Endothelial cell of umbilical vein (primary cell): ENCODE measurements around the gene ADAM33. TPM values are rescaled to one million over a fixed set of nuclear protein-coding genes. Genes with fewer than 3 reads are reported as not detected.

Source experiments
- BruUV-seq: library from RNA; stranded (reverse); fragments of 400-500 nt; replicated peaks from 2 replicates; lab custom pipeline; 2021; lab: Mats Ljungman, UMichigan
- CTCF ChIA-PET: fragments of 300-600, 350-600 bp; sonication (Branson Sonifier 250); formaldehyde crosslinking; loops from one replicate; lab custom pipeline; 2021; ENCODE audit warnings: antibody characterized with exemption, inconsistent platforms; lab: Charles Lee
- POLR2A ChIA-PET: fragments of 300-600, 350-600 bp; sonication (Branson Sonifier 250); formaldehyde crosslinking; loops from one replicate; lab custom pipeline; 2021; ENCODE audit warnings: antibody characterized with exemption, inconsistent platforms; lab: Charles Lee
- DNase-seq: peaks from one replicate; pipeline ENCODE4 v3.0.0-alpha.2; 2011; ENCODE audit warnings: low read depth, low spot score
- FAIRE-seq: peaks from 2 replicates; lab custom pipeline; 2011; peaks lifted over from hg19 to GRCh38; lab: Jason Lieb, UNC
- H2AFZ ChIP-seq: 2 replicates; pipeline ENCODE4 v1.6.0; 2012; ENCODE audit warnings: low read depth, low read length, control low read depth, inconsistent platforms
- H3K27ac ChIP-seq: 2 replicates; pipeline ENCODE4 v1.5.1; 2011; ENCODE audit warnings: low read depth, mild to moderate bottlenecking, control low read depth, low read length, moderate library complexity; ENCODE audit not compliant: insufficient read depth
- H3K27me3 ChIP-seq, 2 experiments: 2 replicates each; pipeline versions ENCODE4 v1.6.0 to v1.6.1; 2011; ENCODE audit warnings: low read length in 2 of 2, mixed read lengths in 1 of 2; ENCODE audit not compliant: control insufficient read depth in 2 of 2, insufficient read depth in 2 of 2
- H3K36me3 ChIP-seq, 2 experiments: 2 replicates in 1 of 2; 3 replicates in 1 of 2; pipeline ENCODE4 v1.5.1; 2011; ENCODE audit warnings: low read length in 2 of 2, mild to moderate bottlenecking in 1 of 2, moderate library complexity in 1 of 2; ENCODE audit not compliant: control insufficient read depth in 2 of 2, insufficient read depth in 2 of 2; ENCODE audit errors: extremely low read depth in 1 of 2
- H3K4me1 ChIP-seq: 3 replicates; pipeline ENCODE4 v1.5.1; 2011; ENCODE audit warnings: mild to moderate bottlenecking, low read length; ENCODE audit not compliant: control insufficient read depth, insufficient read depth; ENCODE audit errors: extremely low read depth
- H3K4me2 ChIP-seq: 2 replicates; pipeline ENCODE4 v1.6.1; 2011; ENCODE audit warnings: low read length, control low read depth, mixed read lengths; ENCODE audit not compliant: insufficient read depth
- H3K4me3 ChIP-seq, 3 experiments: fragments of 200-600 bp in 1 of 3; sonication (generic), shearing (Covaris generic) in 1 of 3; replicated peaks in 1 of 3; 2 replicates each; pipeline ENCODE4 v1.5.1; 2011 to 2016; ENCODE audit warnings: control low read depth in 3 of 3, low read length in 3 of 3, mild to moderate bottlenecking in 2 of 3, inconsistent platforms in 1 of 3, low read depth in 1 of 3, moderate library complexity in 1 of 3; ENCODE audit not compliant: insufficient read depth in 1 of 3
- H3K79me2 ChIP-seq: 2 replicates; pipeline ENCODE4 v1.6.0; 2012; ENCODE audit warnings: low read length, inconsistent platforms; ENCODE audit not compliant: control insufficient read depth, insufficient read depth
- H3K9ac ChIP-seq: replicated peaks from 2 replicates; pipeline ENCODE3; 2011; ENCODE audit warnings: low read length, control low read depth; ENCODE audit not compliant: insufficient read depth; ENCODE audit errors: extremely low read depth
- H3K9me1 ChIP-seq: replicated peaks from 3 replicates; pipeline ENCODE4 v1.6.0; 2011; ENCODE audit warnings: mild to moderate bottlenecking, low read length; ENCODE audit not compliant: control insufficient read depth, insufficient read depth; ENCODE audit errors: extremely low read depth
- H3K9me3 ChIP-seq: replicated peaks from 2 replicates; pipeline ENCODE4 v1.5.1; 2012; ENCODE audit warnings: low read length, inconsistent platforms; ENCODE audit not compliant: control insufficient read depth, insufficient read depth
- H4K20me1 ChIP-seq: replicated peaks from 2 replicates; pipeline ENCODE3; 2011; ENCODE audit warnings: mild to moderate bottlenecking, low read length; ENCODE audit not compliant: control insufficient read depth, insufficient read depth; ENCODE audit errors: extremely low read depth
- CTCF ChIP-seq, 2 donors: IDR thresholded peaks; 1 replicate in 1 of 2; 2 replicates in 1 of 2; pipeline ENCODE4 v1.5.1; 2011; ENCODE audit warnings: low read length in 2 of 2, mild to moderate bottlenecking in 2 of 2, moderate library complexity in 2 of 2, control low read depth in 1 of 2, inconsistent platforms in 1 of 2, low read depth in 1 of 2; ENCODE audit not compliant: insufficient read depth in 1 of 2; ENCODE audit errors: extremely low read depth in 1 of 2
- EZH2 ChIP-seq: IDR thresholded peaks from 2 replicates; pipeline ENCODE4 v1.6.1; 2012; ENCODE audit warnings: borderline replicate concordance, low read depth, mild to moderate bottlenecking, moderate library complexity, low read length, inconsistent platforms; ENCODE audit not compliant: severe bottlenecking
- FOS ChIP-seq: IDR thresholded peaks from 2 replicates; pipeline ENCODE4 v1.6.1; 2011; ENCODE audit warnings: mild to moderate bottlenecking, low read length, moderate library complexity, borderline replicate concordance; ENCODE audit not compliant: insufficient read depth
- GATA2 ChIP-seq: IDR thresholded peaks from 2 replicates; pipeline ENCODE4 v1.7.0; 2011; ENCODE audit warnings: low read depth, mild to moderate bottlenecking, moderate library complexity, mixed read lengths, low read length; ENCODE audit not compliant: insufficient read length, insufficient read depth
- JUN ChIP-seq: IDR thresholded peaks from 2 replicates; pipeline ENCODE4 v1.6.1; 2011; ENCODE audit warnings: borderline replicate concordance, low read depth; ENCODE audit not compliant: insufficient read length, insufficient read depth
- MAX ChIP-seq: IDR thresholded peaks from 2 replicates; pipeline ENCODE4 v1.6.1; 2011; ENCODE audit not compliant: insufficient read depth, insufficient read length
- MYC ChIP-seq: IDR thresholded peaks from one replicate; pipeline ENCODE4 v1.6.1; 2011; ENCODE audit warnings: mild to moderate bottlenecking, low read depth, low read length
- POLR2A ChIP-seq: IDR thresholded peaks from 2 replicates; pipeline ENCODE4 v1.6.1; 2012; ENCODE audit warnings: low read depth, mild to moderate bottlenecking, control low read depth, low read length
- POLR2AphosphoS5 ChIP-seq: IDR thresholded peaks from 2 replicates; pipeline ENCODE4 v1.6.1; 2012; ENCODE audit warnings: low read depth, mild to moderate bottlenecking, control low read depth, low read length, moderate library complexity; ENCODE audit not compliant: insufficient read depth
- dilution Hi-C: fragments of 300-500 bp; cut with MboI; formaldehyde crosslinking; loops from one replicate; pipeline ENCODE4 v1.15.0; 2019; ENCODE audit warnings: low sequenced_read_pairs; ENCODE audit not compliant: extremely low pct_ligation_motif_present
- intact Hi-C: fragments of 100-400 bp; cut with micrococcal nuclease; formaldehyde crosslinking; loops from one replicate; pipeline ENCODE4 v1.10.0; 2022
- polyA plus RNA-seq, 4 experiments: library from polyadenylated mRNA; depleted of rRNA in 3 of 4; stranded (reverse) in 3 of 4; unstranded in 1 of 4; fragments of >200 nt; gene quantifications; 2 replicates each; pipeline versions ENCODE4 v1.2.1 to v1.2.3, GENCODE V29; 2011 to 2012; ENCODE audit warnings: missing spikeins in 1 of 4
- total RNA-seq: library from RNA; stranded (reverse); gene quantifications from 2 replicates; pipeline ENCODE4 v1.2.3, GENCODE V29; 2021

ADAM33 gene
- total and polyA plus RNA-seq, 2 donors (not counting 3 experiments of a cell fraction or from before 2014, with no cell fraction given), result 0.06 to 0.18 TPM

- Histone ChIP-seq H4K20me1 (no peaks in the 10 kb centered on the region), H3K4me1 (no peaks in the 10 kb centered on the region), H3K9ac (no peak overlapping the region), H3K4me2 (no peak overlapping the region), H3K27ac (no peak overlapping the region), H3K9me1 (no peaks in the 10 kb centered on the region), H2AFZ (no peak overlapping the region), H3K9me3 (no peaks in the 10 kb centered on the region), H3K27me3 (no peaks in the 10 kb centered on the region), H3K36me3 (peaks cover 0 to 3% of the 10 kb centered on the region in 2 experiments), H3K4me3 (no peak overlapping the region), H3K79me2 (no peaks in the 10 kb centered on the region)
- ChIA-PET POLR2A (no interaction called here), CTCF (interaction anchor here (1.3 to 1.8 kb wide), 3 partner anchors 13 to 30 kb away, joined by 3 to 6 read pairs (median 3); no protein-coding TSS in a partner anchor)
- intact Hi-C loops (no loop called here), dilution Hi-C loops (no loop called here)
- DNase-seq, result no peak
- no TSS peak for BruUV-seq
- TF ChIP-seq POLR2AphosphoS5 (no peak), CTCF (IDR thresholded peaks at IDR 0.05; ENCODE audit: extremely low read depth in 1 of 2, insufficient read depth in 1 of 2, low read depth in 1 of 2, low read length in 2 of 2) (no peak), JUN (no peak), GATA2 (no peak), EZH2 (no peak), POLR2A (no peak), MYC (no peak), MAX (no peak), FOS (no peak)
- FAIRE-seq, result no peak
Observed at GRCh38 chr20:3647473-3647872, 34.3 kb downstream of the ADAM33 start.
